Stimulated activated CD4-positive, alpha-beta T cell treated with anti-CD3 and anti-CD28 coated beads, Interleukin-4, amount 100 ng/mL, for 48 hours (primary cell): ENCODE results near the gene WDR81.

Experiments used
- DNase-seq, 2 donors: peaks; one replicate each; pipeline ENCODE4 v3.0.0-alpha.2; 2020; ENCODE audit warnings: low read depth in 2 of 2

The WDR81 gene

GRCh38 chr17:1776857-1777256 lies 52.4 kb downstream of the WDR81 start:
- no peak for DNase-seq

- DNase-seq = no peak
Measured at GRCh38 chr17:1779571-1780131, 55.1 kb downstream of the WDR81 start.

- no peak for DNase-seq
Measured at GRCh38 chr17:1782171-1782567, 57.7 kb downstream of the WDR81 start.

GRCh38 chr17:1783271-1783670 lies 58.8 kb downstream of the WDR81 start:
- DNase-seq = no peak

- DNase-seq = no peak
Measured at GRCh38 chr17:1783834-1784611, 59.5 kb downstream of the WDR81 start.

GRCh38 chr17:1785930-1786329 lies 61.4 kb downstream of the WDR81 start:
- no peak for DNase-seq

- DNase-seq = no peak
Measured at GRCh38 chr17:1786708-1787107, 62.2 kb downstream of the WDR81 start.

GRCh38 chr17:1787301-1787902 lies 62.9 kb downstream of the WDR81 start:
- DNase-seq = no peak
